KMS-11 (cell line): Measurements from ENCODE around the gene AFF3.

Experiments used
- H2AFZ ChIP-seq: fragments of 200-600 bp; sonication (generic); 2 replicates; pipeline ENCODE4 v1.6.1; 2016; ENCODE audit warnings: antibody characterized with exemption, mixed run types, low read depth
- H3K27ac ChIP-seq: fragments of 200-600 bp; sonication (generic); 2 replicates; pipeline ENCODE4 v1.6.1; 2016; ENCODE audit warnings: mild to moderate bottlenecking, mixed run types
- H3K27me3 ChIP-seq: fragments of 200-600 bp; sonication (generic); 2 replicates; pipeline ENCODE4 v1.6.1; 2017; ENCODE audit warnings: mild to moderate bottlenecking, low read depth, mixed run types, moderate library complexity; ENCODE audit not compliant: insufficient read depth
- H3K36me3 ChIP-seq: fragments of 200-600 bp; sonication (generic); 2 replicates; pipeline ENCODE4 v1.6.1; 2017; ENCODE audit warnings: mild to moderate bottlenecking, mixed run types; ENCODE audit not compliant: insufficient read depth
- H3K4me1 ChIP-seq: fragments of 200-600 bp; sonication (generic); 2 replicates; pipeline ENCODE4 v1.6.1; 2016; ENCODE audit warnings: mild to moderate bottlenecking, low read depth, mixed run types; ENCODE audit not compliant: poor library complexity, severe bottlenecking
- H3K4me2 ChIP-seq: fragments of 200-600 bp; sonication (generic); 2 replicates; pipeline ENCODE4 v1.7.0; 2016; ENCODE audit warnings: mild to moderate bottlenecking, mixed run types
- H3K4me3 ChIP-seq: fragments of 200-600 bp; sonication (generic); IDR thresholded peaks from 2 replicates; pipeline ENCODE4 v1.6.1; 2017; ENCODE audit warnings: low read depth, low read length, mixed read lengths; ENCODE audit not compliant: insufficient read depth
- H3K79me2 ChIP-seq: fragments of 200-600 bp; sonication (generic); 2 replicates; pipeline ENCODE4 v1.6.1; 2016; ENCODE audit warnings: low read depth, mixed run types; ENCODE audit not compliant: insufficient read depth
- H3K9ac ChIP-seq: fragments of 200-600 bp; sonication (generic); 2 replicates; pipeline ENCODE4 v1.6.1; 2016; ENCODE audit warnings: mild to moderate bottlenecking, mixed run types
- H4K20me1 ChIP-seq: fragments of 200-600 bp; sonication (generic); 2 replicates; pipeline ENCODE4 v1.6.1; 2016; ENCODE audit warnings: mild to moderate bottlenecking, mixed run types; ENCODE audit not compliant: insufficient read depth
- CTCF ChIP-seq: fragments of 200-600 bp; sonication (generic); conservative IDR thresholded peaks from 2 replicates; pipeline ENCODE4 v1.6.1; 2017; ENCODE audit warnings: low read depth, mild to moderate bottlenecking, antibody characterized with exemption, low read length, moderate library complexity, mixed read lengths

The AFF3 gene

GRCh38 chr2:99756059-99756458 lies 386.3 kb downstream of the AFF3 start:
- H3K4me1 ChIP-seq, result peaks cover 5% of the 10 kb centered on the region
- no peak overlapping the region for H3K27ac ChIP-seq
- no peaks in the 10 kb centered on the region for H3K79me2 ChIP-seq
- H3K36me3 ChIP-seq, result no peaks in the 10 kb centered on the region
- H3K4me2 ChIP-seq, result no peak overlapping the region
- no peak overlapping the region for H3K9ac ChIP-seq
- H4K20me1 ChIP-seq, result no peaks in the 10 kb centered on the region
- H2AFZ ChIP-seq, result no peak overlapping the region
- TF ChIP-seq CTCF, result no peak
- H3K27me3 ChIP-seq, result no peaks in the 10 kb centered on the region
- H3K4me3 ChIP-seq, result no peak overlapping the region

- Histone ChIP-seq H3K36me3 (no peaks in the 10 kb centered on the region), H3K4me1 (peaks cover 8% of the 10 kb centered on the region), H3K27ac (no peak overlapping the region)
Observed at GRCh38 chr2:99754210-99754609, 388.2 kb downstream of the AFF3 start.

GRCh38 chr2:99753505-99753904 lies 388.9 kb downstream of the AFF3 start:
- H3K4me2 ChIP-seq, result no peak overlapping the region
- no peak overlapping the region for H2AFZ ChIP-seq
- H3K4me3 ChIP-seq, result no peak overlapping the region

More at GRCh38 chr2:99754210-99754609, 388.2 kb downstream of the AFF3 start:
- H3K9ac ChIP-seq, result no peak overlapping the region
- H3K27me3 ChIP-seq, result no peaks in the 10 kb centered on the region
- no peak for TF ChIP-seq CTCF
- H3K4me3 ChIP-seq, result no peak overlapping the region
- no peaks in the 10 kb centered on the region for H4K20me1 ChIP-seq
- H3K4me2 ChIP-seq, result no peak overlapping the region
- H3K79me2 ChIP-seq, result no peaks in the 10 kb centered on the region
- H2AFZ ChIP-seq, result no peak overlapping the region

GRCh38 chr2:99748344-99748743 lies 394.0 kb downstream of the AFF3 start:
- Histone ChIP-seq H2AFZ (no peak overlapping the region), H3K4me3 (no peak overlapping the region), H3K79me2 (no peaks in the 10 kb centered on the region), H4K20me1 (no peaks in the 10 kb centered on the region), H3K27ac (no peak overlapping the region), H3K4me2 (no peak overlapping the region), H3K9ac (no peak overlapping the region), H3K27me3 (no peaks in the 10 kb centered on the region), H3K36me3 (no peaks in the 10 kb centered on the region), H3K4me1 (peaks cover 8% of the 10 kb centered on the region)
- no peak for TF ChIP-seq CTCF

More at GRCh38 chr2:99753505-99753904, 388.9 kb downstream of the AFF3 start:
- no peaks in the 10 kb centered on the region for H4K20me1 ChIP-seq
- H3K79me2 ChIP-seq, result no peaks in the 10 kb centered on the region
- H3K9ac ChIP-seq, result no peak overlapping the region
- TF ChIP-seq CTCF, result no peak
- H3K27ac ChIP-seq, result no peak overlapping the region
- H3K27me3 ChIP-seq, result no peaks in the 10 kb centered on the region
- H3K4me1 ChIP-seq, result peaks cover 8% of the 10 kb centered on the region
- no peaks in the 10 kb centered on the region for H3K36me3 ChIP-seq

GRCh38 chr2:99747842-99748241 lies 394.5 kb downstream of the AFF3 start:
- Histone ChIP-seq H3K4me1 (peaks cover 8% of the 10 kb centered on the region), H3K36me3 (no peaks in the 10 kb centered on the region), H3K27ac (no peak overlapping the region), H3K27me3 (no peaks in the 10 kb centered on the region), H4K20me1 (no peaks in the 10 kb centered on the region), H3K4me2 (no peak overlapping the region), H3K9ac (no peak overlapping the region), H3K4me3 (no peak overlapping the region), H2AFZ (no peak overlapping the region), H3K79me2 (no peaks in the 10 kb centered on the region)
- TF ChIP-seq CTCF, result no peak
